NCI-H2107 treated with DMSO at 0.1 percent for 48 hours (cell line): ENCODE measurements around the gene SEZ6L.

Experiments used
- DNase-seq: peaks from one replicate; lab custom pipeline; 2025; ENCODE audit not compliant: unreplicated experiment; lab: John Stamatoyannopoulos, UW

The SEZ6L gene

DNA sequence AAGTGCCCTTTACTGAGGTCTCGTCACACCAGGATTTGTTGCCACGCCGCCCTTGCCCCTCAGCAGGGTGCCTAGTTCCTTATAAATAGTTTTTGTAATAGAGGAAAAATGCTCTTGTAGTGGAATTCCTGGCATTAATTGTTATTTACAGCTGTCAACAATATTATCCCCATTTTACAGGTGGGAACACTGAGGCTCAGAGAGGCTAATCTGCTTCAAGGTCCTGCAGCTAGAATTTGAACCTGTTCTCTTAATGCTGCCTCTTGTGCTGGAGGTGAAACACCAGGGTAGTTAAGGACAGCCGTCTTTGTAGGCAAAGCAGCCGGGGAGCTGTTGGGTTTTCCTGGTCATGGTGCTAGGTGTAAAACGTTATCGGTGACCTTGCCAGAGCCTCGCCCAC, 159.0 kb downstream of the SEZ6L start:
- DNase-seq: no peak

DNA sequence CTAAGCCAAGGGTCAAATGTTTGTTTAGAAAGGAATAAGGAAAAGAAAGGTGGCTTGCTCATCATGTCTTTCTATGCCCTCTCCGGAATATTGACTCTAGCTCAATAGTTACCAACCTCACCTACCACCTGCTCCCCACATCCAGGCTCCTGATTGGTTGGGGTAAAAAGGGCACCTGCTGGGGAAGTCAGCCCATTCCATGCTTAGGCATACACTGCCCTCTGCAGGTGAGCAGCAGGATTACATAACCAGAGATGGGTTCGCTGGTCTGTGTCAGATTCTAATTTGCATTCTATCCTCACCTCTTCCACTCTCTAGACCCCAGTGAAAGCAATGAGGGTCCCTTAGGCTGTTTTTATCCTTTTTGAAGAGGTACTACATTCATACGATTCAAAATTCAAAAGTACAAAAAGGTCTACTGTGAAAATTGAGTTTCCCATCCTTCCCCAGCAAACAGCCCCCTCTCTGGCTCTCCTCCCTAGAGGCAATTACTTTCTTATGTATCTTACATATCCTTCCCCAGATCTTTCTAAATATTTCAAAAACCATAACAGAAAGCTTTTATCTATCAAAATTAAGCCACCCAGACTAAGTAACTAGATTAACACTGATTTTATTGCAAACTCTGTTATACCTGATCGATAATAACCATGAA, 161.8 kb downstream of the SEZ6L start:
- DNase-seq: peak; percentile 76

DNA sequence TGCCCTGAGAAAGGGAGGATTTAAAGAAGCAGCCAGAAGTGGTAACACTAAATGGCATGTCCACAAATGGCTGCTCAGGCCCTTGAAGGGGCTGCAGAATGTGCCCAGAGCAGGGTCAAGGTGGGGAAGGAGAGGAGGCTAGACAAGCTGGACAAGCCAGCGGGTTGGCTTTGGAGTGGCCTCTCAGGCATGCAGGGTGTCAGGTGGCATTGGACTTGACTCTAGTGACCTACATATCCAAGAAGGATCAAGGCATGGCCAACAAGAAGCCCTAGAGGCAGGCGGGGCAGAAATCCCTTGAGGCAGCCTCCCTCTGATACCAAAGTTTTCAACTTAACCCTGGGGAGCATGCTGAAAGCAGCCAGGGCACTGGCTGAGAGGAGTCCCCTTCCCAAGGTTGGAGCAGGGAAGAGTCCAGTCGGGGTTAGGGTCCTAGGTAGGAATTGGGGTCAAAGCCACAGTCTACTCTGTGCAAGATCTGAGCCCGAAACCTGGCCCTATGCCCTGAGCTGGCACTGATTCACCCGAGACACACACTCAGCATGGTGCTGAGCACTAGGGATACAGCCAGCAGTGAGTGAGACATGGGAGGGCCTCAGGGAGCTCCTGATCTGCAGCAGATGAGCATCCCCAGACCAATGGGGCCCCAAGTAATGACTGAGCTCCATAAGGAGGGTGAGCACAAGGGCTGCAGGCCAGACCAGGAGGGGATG, 164.0 kb downstream of the SEZ6L start:
- DNase-seq: no peak

DNA sequence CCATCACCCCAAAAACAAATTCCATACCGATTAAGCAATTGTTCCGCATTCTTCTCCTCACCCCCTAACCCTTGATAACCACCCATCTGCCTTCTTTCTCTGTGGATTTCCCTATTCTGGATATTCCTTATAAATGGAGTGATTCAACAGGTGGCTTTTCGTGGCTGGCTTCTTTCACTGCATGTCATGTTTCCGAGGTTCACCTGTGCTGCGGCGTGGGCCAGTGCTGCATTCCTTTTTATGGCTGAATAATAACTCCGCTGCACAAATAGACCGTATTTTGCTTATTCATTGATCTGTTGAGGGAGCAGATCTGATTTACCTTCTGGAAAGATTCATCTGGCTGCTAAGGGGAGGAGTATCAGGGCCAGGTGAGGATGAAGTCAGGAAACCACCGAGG, 165.0 kb downstream of the SEZ6L start:
- DNase-seq: no peak

DNA sequence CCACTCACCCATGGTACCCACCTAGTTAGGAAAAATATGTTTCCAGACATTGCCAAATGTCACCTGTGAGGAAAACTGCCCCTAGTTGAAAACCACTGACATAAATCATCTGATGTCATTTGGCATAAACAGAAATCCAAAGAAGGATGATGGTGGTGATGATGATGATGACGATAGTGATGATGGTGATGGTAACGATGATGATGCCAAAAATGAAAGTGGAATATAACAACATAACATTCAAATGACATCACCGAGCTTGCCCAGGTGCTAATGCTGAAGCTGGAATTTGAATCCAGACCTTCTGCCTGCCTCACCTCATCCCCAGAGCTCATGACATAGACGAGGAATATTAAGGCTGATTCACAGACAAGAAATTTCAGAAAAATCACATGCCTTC, 167.5 kb downstream of the SEZ6L start:
- no peak for DNase-seq

DNA sequence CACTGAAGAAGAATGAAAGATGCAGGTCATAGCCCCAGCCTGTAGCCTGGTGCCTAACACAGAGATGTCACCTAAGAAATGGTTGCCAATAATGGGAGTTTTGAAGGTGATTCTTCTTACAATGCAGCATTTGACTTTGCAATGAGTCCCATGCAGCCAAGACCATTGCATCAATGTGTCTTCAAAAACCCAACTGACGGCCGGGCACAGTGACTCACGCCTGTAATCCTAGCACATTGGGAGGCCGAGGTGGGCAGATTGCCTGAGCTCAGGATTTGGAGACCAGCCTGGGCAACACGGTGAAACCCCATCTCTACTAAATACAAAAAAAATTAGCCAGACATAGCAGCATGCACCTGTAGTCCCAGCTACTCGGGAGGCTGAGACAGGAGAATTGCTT, 170.5 kb downstream of the SEZ6L start:
- DNase-seq: no peak

DNA sequence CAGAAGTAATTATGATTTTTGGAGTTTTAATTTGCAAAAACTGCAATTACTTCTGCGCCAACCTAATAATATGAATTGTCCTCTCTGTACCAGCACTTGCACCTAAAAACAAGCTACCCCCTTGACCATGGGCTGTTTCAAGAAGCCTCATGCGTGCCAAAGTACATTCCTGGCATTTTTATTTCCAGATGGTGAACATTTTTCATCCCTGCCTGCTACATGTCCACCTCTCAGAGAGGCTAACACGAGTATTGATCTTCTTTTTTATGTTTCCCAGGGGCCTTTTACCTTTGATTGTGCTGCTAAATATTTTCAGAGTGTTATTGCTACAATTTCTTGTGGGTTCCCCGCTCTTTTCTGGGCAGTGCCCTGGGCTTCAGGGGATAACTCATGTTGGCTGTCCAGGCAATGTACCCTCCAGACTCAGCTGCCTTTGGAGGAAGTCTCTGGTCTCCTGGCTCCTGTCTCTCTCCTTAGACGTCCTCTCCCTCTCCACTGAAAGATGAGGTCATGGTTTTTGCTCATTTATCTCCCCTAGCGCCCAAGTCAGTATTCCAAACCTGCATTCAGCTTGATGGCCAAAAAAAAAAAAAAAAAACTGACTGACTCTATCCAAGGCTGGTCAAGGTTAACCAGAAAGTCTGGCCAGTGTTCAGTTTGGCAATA, 173.6 kb downstream of the SEZ6L start:
- DNase-seq: no peak

DNA sequence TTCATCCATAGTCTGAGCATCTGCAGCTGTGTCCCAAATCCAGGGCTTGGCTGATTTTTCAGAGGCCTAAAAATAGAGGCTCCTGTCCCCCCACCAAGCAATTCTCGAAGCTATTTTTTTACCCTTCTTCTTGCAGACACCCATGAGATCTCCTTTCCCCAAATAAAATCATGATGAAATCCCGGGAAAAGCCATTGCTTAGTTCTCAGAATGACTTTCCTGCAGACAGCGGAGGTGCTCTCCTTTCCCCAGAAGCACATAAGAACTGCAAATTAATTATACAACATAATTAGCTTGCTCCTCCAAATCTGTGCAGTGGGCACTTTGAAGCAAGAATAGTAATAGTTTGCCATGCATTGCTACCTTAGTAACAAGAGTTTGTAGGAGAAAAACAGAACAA, 176.2 kb downstream of the SEZ6L start:
- DNase-seq: no peak

DNA sequence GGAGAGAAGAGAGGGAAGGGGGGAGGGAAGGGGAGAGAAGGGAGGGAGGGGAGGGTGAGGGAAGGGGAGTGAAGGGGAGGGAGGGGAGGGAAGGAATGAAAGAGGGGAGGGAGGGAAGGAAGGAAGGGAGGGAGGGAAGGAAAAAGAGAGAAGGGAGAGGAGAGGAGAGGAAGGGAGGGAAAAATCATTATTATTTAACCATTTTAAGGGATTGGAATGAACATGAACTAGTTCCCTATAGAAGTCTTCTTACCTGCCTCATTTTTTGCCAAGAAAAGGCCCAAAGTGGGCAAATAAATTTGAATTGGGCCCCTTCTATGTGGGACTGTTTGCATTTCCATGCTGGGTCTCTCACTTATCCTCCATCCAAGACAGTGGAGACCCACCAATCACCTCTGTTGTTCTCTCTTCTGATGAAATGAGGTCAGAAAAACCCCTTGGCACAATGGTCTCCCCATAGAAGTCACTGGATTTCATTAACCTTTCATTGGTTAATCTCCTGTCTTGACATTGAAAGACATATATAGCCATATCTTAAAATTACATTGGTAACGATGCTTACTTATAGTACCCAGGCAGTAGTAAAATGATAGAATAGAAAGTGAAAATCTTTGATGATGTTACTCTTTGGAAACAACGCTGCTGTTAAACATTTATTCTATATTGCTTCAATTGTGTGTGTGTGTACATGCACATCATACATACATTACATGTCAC, 179.7 kb downstream of the SEZ6L start:
- no peak for DNase-seq

DNA sequence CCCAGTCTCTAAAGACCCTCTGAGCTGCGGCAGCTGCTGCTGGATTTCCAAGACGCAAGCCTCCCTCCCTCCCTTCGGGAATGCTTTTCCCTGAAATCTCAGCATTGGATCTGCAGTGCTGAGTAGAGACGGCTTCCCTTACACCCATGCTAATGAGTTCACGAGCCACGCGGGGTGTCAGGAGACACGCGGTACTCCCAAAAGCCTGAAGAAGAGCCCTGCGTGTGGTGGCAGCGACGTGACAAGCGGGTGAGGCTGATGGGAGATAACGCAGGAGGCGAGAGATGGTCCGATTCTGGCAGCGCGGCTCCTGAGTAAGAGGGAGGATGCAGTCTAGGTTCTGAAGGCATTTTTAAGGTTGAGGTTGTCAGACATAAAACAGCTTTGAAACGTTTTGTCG, 185.4 kb downstream of the SEZ6L start:
- no peak for DNase-seq

DNA sequence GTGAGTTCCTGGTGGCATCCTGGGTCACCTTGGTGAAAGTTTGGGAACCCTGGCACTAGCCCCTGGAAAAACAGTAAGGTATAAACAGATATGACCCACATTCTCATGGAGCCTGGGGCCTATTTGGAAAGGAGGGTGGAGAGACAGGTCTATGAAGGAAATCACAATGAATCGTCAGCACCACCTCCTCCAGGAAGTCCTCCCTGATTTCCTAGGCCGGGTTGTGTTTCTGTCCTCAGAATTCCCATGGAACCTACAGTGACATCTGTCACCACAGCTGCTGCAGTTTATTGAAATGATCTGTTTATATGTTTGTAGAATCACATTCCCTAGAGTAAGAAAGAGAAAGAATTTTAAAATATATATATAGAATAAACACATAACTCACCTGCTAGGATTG, 188.0 kb downstream of the SEZ6L start:
- DNase-seq: no peak

DNA sequence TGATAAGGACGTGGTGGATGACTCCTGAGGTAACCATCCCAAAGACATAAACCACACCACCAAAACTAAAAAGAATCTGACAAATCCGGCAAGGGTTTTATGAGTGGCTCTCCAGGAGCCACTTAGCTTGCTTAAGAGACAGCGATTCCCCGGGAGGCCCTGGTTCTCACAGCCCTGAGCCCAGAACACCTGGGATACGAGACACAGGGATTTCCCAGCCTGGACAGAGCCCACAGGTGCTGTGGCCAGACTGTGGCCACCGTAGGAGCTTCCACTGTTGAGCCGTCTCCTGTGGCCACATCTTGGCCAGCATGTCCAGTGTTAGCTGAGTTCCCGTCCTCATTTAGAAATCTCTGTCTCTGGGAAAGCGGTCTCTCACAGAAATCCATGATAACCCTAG, 188.6 kb downstream of the SEZ6L start:
- no peak for DNase-seq

DNA sequence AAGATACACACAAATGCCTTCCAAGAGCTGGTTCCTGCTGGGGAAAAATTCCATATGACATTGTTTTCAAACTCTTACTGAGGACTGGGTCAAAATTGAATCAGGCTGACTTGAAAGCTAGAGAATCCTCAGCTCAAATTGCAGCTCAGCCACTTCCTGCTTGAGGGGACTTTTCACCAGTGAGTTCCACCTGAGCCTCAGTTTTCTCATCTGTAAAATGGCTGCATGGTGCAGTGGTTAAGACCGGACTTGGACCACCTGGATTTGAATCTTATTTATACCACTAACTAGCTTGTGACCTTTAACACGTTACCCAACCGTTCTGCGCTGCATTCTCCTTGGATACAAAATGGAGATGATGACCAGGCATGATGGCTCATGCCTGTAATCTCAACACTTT, 189.9 kb downstream of the SEZ6L start:
- no peak for DNase-seq

DNA sequence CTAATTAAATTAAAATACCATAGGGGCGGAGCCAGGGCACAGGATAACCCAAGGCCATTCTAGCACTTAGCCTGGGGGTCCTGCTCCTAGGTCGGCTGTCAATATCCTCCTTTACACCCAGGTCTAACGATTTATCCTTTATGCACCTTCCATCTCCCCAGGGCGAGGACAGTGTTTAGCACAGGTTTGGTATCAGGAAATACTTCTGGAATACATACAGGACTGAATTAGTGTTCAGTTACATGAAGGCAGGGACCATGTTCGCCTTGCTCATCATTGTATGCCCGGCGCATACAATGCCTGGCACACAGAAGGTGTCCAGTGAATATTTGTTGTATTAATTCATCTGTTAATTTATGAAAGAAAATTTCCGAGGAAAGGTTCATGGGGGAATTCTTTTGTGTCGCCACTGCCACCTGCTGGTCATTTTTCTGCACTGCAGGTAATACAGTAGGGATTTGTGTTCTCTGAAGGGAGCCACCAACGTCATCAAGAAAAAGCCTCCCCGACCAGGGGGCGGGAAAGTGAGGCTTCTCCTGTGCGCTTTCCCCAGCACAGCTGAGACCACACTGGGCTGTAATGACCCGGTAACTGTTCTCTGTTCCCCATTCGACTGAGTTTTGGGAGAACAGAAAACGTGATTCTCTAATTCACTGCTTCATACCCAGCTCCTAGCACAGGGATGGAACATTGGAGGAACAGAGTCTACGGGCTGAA, 191.1 kb downstream of the SEZ6L start:
- peak; percentile 17 for DNase-seq

DNA sequence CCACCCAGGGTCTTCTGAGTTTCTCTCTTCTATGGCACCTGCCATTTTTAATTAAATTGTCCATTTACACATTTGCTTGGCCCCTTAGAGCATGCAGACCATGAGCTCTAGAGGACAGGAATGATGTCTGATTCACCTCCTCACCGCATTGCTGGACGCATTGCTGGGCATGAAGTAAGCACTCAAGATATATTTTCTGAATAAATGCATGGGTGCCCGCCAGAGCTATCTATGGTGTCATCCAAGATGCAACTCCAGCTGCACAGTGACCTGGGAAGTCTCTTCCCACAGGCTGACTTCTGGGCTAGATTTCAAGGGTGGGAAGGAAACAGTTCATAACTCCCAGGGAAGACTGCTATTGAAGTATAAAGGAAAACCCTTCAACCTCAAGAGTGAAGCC, 193.2 kb downstream of the SEZ6L start:
- no peak for DNase-seq

DNA sequence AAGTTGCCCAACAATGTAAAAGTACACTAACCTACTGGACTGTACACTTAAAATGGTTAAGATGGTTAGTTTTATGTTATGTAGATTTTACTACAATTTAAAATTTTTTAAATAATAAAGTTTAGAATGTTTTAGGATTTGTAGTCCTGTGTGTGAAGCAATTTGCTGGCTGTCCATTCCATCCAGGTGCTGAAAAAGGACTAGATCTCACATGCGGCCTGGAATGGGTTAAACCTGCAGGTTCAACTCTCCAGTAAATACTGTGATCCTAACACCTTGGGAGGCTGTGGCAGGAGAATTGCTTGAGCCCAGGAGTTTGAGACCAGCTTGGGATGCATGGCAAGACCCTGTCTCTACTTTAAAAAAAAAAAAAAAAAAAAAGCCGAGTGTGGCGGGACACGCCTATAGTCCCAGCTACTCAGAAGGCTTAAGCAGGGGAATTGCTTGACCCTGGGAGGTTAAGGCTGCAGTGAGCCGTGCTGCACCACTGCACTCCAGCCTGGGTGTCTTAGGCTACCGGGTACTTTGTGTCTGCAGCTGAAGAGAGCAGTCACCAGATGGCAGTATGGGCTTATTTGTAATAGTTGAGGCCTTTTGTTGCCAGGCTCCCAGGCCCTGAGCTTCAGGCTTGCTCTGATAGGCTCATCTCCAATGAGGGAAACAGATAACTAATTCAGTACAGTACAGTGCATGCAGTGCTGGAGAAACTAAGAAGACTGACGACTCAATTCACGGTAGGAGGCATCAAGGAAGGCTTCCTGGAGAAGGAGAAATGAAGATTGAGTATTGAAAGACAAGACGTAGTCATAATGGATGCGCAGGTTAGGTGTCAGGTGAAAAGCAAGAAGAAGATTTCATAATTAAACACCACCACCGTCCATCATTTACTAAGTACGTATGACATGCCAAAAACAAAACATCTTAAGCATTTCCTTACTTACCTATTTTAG, 195.1 kb downstream of the SEZ6L start:
- peak; percentile 68 for DNase-seq

DNA sequence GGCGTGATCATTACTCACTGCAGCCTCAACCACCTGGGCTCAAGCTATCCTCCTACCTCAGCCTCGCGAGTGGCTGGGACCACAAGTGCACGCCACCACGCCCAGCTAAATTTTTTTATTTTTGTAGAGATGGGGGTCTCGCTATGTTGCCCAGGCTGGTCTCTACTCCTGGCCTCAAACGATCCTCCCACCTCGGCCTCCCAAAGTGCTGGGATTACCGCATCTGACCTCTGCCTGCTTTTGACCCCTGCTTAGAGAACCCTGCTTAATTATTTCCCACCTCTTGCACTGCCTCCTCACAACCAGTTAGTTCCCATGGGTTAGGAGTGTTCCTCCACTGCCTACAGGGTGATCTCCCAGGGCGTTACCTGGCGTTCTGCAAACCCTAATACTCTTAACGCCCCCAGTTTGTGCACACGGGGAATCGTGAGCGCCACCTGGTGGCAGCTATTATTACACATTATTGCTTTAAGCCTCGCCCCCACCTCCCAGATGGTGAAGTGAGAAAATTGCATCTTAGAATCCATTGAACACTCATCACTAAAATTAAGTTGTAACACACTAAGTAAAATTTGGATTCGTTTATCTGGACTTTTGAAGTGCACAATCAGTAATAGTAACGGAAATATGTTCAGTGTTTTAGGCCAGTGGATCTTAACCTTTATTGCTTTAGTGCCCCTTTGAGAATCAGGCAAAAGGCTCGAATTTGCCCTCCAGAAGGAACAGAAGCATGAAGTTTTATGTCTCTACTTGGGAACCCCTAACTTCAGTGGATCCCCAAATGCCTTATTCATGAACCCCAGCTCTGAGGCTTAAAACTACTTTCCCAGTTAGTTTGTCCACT, 198.4 kb downstream of the SEZ6L start:
- DNase-seq: no peak

DNA sequence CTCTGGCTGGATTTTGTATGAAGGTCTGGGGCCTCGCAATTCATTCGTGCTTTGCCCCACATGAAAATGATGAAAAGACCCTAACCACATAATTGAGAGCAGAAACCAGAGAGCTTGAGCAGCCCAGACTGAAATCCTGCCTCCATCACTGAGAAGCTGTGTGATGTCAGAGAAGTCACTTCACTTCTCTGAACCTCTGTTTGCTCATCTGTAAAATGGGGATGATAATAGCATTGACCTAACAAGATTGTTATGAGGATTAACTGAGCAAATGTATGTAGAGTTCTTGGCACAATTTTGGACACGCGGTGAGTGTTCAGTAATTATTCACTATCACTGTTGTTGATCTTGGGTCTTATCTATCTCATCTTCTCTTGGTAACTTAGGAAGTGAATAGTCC, 203.6 kb downstream of the SEZ6L start:
- DNase-seq: no peak

DNA sequence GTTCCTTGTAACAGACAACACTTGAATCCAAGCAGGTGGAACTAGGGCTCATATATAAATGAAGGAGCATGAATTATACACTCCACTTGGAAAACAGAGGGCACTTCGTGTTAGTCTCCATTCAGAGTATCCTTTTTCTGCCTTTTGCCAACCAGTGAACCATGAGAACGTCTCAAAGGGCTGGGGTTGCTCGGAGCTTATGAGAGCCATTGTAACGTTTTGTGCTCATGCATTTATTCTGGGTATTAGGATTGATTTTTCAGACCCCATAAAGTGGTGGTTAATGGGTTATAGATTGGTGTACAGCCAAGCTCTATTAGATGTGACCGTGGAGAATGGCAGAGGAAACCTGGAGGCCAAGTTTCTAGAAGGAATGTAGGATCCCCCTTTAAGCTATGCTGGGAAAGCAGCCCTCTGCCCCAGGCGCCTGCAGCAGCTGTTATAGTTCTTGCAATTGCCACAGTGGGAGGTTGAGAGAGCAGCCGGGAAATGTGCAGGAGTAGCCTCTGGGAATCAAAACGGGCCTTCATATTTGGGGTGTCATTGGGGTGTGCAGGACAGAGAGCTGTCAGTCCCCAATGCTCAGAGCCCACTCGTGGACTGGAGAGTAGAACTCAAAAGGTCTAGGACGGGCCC, 205.2 kb downstream of the SEZ6L start:
- peak; percentile 79 for DNase-seq
